ENCODE data around the gene BABAM1. TPM values are rescaled to one million over a fixed set of nuclear protein-coding genes. Genes with fewer than 3 reads are reported as not detected.

Gene BABAM1
- total RNA-seq (2012; rRNA removed): 76.7 and 101 TPM in 2 replicates
- 95.1 and 106 TPM in 2 replicates for polyA plus RNA-seq (2012; rRNA removed)
- 102 and 118 TPM in 2 replicates for polyA plus RNA-seq (2012; cell fraction: cytosol; rRNA removed)
- polyA plus RNA-seq (2012; cell fraction: nucleus; rRNA removed; ENCODE audit: low replicate concordance): 135 and 157 TPM in 2 replicates
- Bru-seq, nascent RNA: percentile 78 among the genes with signal in this experiment
- percentile 87 among the genes with signal in this experiment for BruChase-seq, experiment 1, labeled RNA remaining after a 6-hour chase
- BruChase-seq, experiment 2, labeled RNA remaining after a 2-hour chase: percentile 84 among the genes with signal in this experiment
- long read RNA-seq, transcript BABAM1-201 (9 exons, 1,472 nt): minor isoform, 6 of 72 reads
- long read RNA-seq, transcript BABAM1-208 (9 exons, 1,470 nt): major isoform, 40 of 72 reads
- long read RNA-seq, partial matches to known transcripts: 4 of 72 reads
- long read RNA-seq, other reads (novel, unspliced or antisense): 14 of 72 reads

- H3K9ac ChIP-seq (ENCODE audit: low read depth, low read length): peak within 1 kb of the TSS; percentile 85
- H3K4me1 ChIP-seq (ENCODE audit: control insufficient read depth, insufficient read depth, low read length): no peaks in the 10 kb centered on the region; the same call in 1 of the 2 replicates
- no peaks in the 10 kb centered on the region for H3K9me1 ChIP-seq (ENCODE audit: insufficient read depth, low read length)
- H3K14ac ChIP-seq (replicated peaks; ENCODE audit: low read depth, low read length): peak within 1 kb of the TSS; percentile 81
- peak within 1 kb of the TSS; percentile 68 to 81 for H4K8ac ChIP-seq (ENCODE audit: low read depth in 2 of 2, low read length in 2 of 2)
- H2AFZ ChIP-seq (replicated peaks; ENCODE audit: low read length, poor library complexity): peak within 1 kb of the TSS; percentile 88
- dilution Hi-C loops (cut with HindIII; ENCODE audit: low sequenced_read_pairs, unreplicated experiment): no loop called here
- H2BK120ac ChIP-seq (ENCODE audit: low read depth, low read length): no peak within 1 kb of the TSS
- no peaks in the 10 kb centered on the region for H3K27me3 ChIP-seq (ENCODE audit: control insufficient read depth, insufficient read depth, low read length)
- H2AK9ac ChIP-seq (replicated peaks; ENCODE audit: low read depth, low read length, poor library complexity): peak within 1 kb of the TSS; percentile 94
- peak within 1 kb of the TSS; percentile 65 for H4K5ac ChIP-seq (ENCODE audit: low read depth, low read length)
- no peaks in the 10 kb centered on the region for H3K9me3 ChIP-seq (ENCODE audit: control insufficient read depth, insufficient read depth, low read length)
- H3K4me2 ChIP-seq (ENCODE audit: low read depth, low read length): peak within 1 kb of the TSS; percentile 92
- intact Hi-C loops (cut with micrococcal nuclease): loop anchor here (1.0 kb wide), 1 partner anchor 38 kb away; the partner anchor contains the start of gene MRPL34
- no peak within 1 kb of the TSS for H3K18ac ChIP-seq (ENCODE audit: low read depth, low read length)
- no peaks in the 10 kb centered on the region for H4K20me1 ChIP-seq (ENCODE audit: insufficient read depth, low read length)
- 0% methylated on average over 7 of the region's 27 CpGs; no CpG with 5 or more reads in 1 of the 2 experiments for WGBS, 2 experiments (ENCODE audit: extremely low coverage in 2 of 2, insufficient read length in 1 of 2)
- peak within 1 kb of the TSS; percentile 75; the same call in 1 of the 2 replicates for H3K56ac ChIP-seq (ENCODE audit: extremely low read depth, insufficient read depth, low read length)
- no peak within 1 kb of the TSS for H2BK15ac ChIP-seq (ENCODE audit: low read depth, low read length)
- peak within 1 kb of the TSS; percentile 48 for H4K91ac ChIP-seq (ENCODE audit: insufficient read depth, low read depth, low read length)
- peaks cover 0 to 23% of the 10 kb centered on the region in 2 experiments; a peak in 2 of 4 replicates for H3K79me1 ChIP-seq (ENCODE audit: low read depth in 1 of 2, low read length in 2 of 2)
- CTCF ChIA-PET: interaction anchor here (0.5 to 0.9 kb wide), 2 partner anchors 13 to 32 kb away, joined by 3 read pairs; no protein-coding TSS in a partner anchor
- H3K4me3 ChIP-seq (ENCODE audit: insufficient read depth, low read depth, low read length): peak within 1 kb of the TSS; percentile 69
- peak within 1 kb of the TSS; percentile 78; the same call in 1 of the 2 replicates for H3K23ac ChIP-seq (ENCODE audit: low read depth, low read length)
- peak within 1 kb of the TSS; percentile 54 for H2AK5ac ChIP-seq (ENCODE audit: low read depth, low read length)
- H3K36me3 ChIP-seq (ENCODE audit: control insufficient read depth, insufficient read depth, low read length): peaks cover 12% of the 10 kb centered on the region; the same call in 1 of the 2 replicates
- DNase-seq (peak; percentile 100), ATAC-seq (ENCODE audit: low read depth) (peak; percentile 99)
- POLR2A ChIA-PET (ENCODE audit: unreplicated experiment): interaction anchor here (0.7 kb wide), 1 partner anchor 52 kb away, joined by 4 read pairs; the partner anchor contains the start of gene USE1
- H2BK5ac ChIP-seq (ENCODE audit: low read depth, low read length, poor library complexity, severe bottlenecking): peak within 1 kb of the TSS; percentile 41
- peak within 1 kb of the TSS; percentile 68 for H3K27ac ChIP-seq (ENCODE audit: insufficient read depth, low read length)
- H3K4ac ChIP-seq (ENCODE audit: low read depth, low read length): peak within 1 kb of the TSS; percentile 71
- H2BK20ac ChIP-seq (ENCODE audit: low read depth, low read length): no peak within 1 kb of the TSS
- in situ Hi-C loops (cut with MboI; ENCODE audit: low sequenced_read_pairs): no loop called here
- BruUV-seq (replicated peaks): no TSS peak
- no peak for TF ChIP-seq ELK1 (IDR thresholded peaks at IDR 0.05; ENCODE audit: borderline replicate concordance, low read depth, low read length)
- TF ChIP-seq NFE2L2 (IDR thresholded peaks at IDR 0.05; ENCODE audit: low read depth, low read length): no peak
- TF ChIP-seq CEBPB (IDR thresholded peaks at IDR 0.05; ENCODE audit: low read depth, low read length): no peak
- peak; percentile 58; the same call in 1 of the 2 replicates for TF ChIP-seq MAZ (IDR thresholded peaks at IDR 0.05; ENCODE audit: borderline replicate concordance, low read depth, low read length)
- TF ChIP-seq USF2 (IDR thresholded peaks at IDR 0.05; ENCODE audit: low read depth, low read length): peak; percentile 40; the same call in 1 of the 2 replicates
- peak; percentile 84; the same call in 1 of the 2 replicates for TF ChIP-seq FOS (IDR thresholded peaks at IDR 0.05; ENCODE audit: low read depth, low read length)
- TF ChIP-seq POLR2A (IDR thresholded peaks at IDR 0.05; ENCODE audit: low read depth, low read length): peak; percentile 51; the same call in 1 of the 2 replicates
- no peak for TF ChIP-seq SMC3 (IDR thresholded peaks at IDR 0.05; ENCODE audit: low read depth, low read length)
- TF ChIP-seq MAFK (IDR thresholded peaks at IDR 0.05; ENCODE audit: low read depth, low read length): peak; percentile 10; the same call in 1 of the 2 replicates
- TF ChIP-seq MXI1 (IDR thresholded peaks at IDR 0.05; ENCODE audit: borderline replicate concordance, low read depth, low read length): peak; percentile 56; the same call in 1 of the 2 replicates
- 0 out of 2 replicates have a peak, but pooled peaks have one; percentile 11 for TF ChIP-seq BHLHE40 (IDR thresholded peaks at IDR 0.05; ENCODE audit: low read depth, low read length)
- no peak for TF ChIP-seq CHD1 (IDR thresholded peaks at IDR 0.05; ENCODE audit: low read depth, low read length)
These were observed at the start of gene BABAM1 for GRCh38 chr19:17266975-17267788. TSS of gene BABAM1 (plus strand) at chr19:17267443. CDS start at chr19:17268807, 1,364 bp downstream.
